Measurements from ENCODE around the gene NLRP5.

Gene NLRP5

DNA sequence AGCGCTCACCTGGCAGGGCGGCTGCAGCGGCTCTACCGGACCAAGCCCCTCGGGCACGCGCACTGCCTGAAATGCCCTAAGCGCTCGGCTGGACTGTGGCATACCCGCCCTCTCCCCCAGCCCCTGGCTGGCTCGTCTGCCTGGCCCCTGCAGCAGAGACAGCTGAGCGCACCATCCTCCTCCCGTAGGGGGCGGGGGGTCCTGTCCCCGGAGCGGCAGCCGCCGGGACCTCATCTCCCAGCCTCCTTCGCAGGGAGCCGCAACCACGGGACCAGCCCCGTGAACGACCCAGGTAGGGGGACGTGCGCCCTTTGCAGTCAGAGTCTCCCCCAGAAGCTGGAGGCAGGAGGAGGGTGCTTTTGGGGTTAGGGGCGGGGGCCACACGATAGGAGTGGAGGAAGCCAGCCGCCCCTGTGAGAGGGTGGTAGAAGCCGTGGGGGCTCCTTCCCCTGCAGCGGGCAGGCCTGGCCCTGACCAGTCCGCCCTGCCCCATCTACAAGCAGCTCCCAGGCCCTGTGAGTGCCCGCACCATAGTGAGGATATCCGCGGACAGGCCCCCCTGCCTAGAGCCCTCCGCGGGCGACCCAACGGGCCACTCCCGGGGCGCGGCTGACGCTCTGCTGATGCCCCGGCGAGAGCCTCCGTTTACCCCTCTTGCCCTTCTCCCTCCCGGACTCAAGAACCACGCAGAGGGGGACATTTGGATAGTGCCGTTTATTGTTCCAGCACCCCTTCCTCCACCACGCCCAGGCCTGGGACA lies 100.3 kb downstream of the NLRP5 start:
- no peak for DNase-seq (ENCODE audit: low read depth in 1 of 2, low spot score in 1 of 2)
- H3K27ac ChIP-seq (replicated peaks), result no peak overlapping the region
- no peak overlapping the region for H3K4me3 ChIP-seq (replicated peaks; ENCODE audit: insufficient read depth, low read length)
- no peaks in the 10 kb centered on the region for H3K27me3 ChIP-seq (ENCODE audit: insufficient read depth, poor library complexity, severe bottlenecking)
- TF ChIP-seq, protein P1, sequence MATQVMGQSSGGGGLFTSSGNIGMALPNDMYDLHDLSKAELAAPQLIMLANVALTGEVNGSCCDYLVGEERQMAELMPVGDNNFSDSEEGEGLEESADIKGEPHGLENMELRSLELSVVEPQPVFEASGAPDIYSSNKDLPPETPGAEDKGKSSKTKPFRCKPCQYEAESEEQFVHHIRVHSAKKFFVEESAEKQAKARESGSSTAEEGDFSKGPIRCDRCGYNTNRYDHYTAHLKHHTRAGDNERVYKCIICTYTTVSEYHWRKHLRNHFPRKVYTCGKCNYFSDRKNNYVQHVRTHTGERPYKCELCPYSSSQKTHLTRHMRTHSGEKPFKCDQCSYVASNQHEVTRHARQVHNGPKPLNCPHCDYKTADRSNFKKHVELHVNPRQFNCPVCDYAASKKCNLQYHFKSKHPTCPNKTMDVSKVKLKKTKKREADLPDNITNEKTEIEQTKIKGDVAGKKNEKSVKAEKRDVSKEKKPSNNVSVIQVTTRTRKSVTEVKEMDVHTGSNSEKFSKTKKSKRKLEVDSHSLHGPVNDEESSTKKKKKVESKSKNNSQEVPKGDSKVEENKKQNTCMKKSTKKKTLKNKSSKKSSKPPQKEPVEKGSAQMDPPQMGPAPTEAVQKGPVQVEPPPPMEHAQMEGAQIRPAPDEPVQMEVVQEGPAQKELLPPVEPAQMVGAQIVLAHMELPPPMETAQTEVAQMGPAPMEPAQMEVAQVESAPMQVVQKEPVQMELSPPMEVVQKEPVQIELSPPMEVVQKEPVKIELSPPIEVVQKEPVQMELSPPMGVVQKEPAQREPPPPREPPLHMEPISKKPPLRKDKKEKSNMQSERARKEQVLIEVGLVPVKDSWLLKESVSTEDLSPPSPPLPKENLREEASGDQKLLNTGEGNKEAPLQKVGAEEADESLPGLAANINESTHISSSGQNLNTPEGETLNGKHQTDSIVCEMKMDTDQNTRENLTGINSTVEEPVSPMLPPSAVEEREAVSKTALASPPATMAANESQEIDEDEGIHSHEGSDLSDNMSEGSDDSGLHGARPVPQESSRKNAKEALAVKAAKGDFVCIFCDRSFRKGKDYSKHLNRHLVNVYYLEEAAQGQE (IDR thresholded peaks at IDR 0.05; ENCODE audit: insufficient replicate concordance, low read depth), result no peak
- no peak for TF ChIP-seq POLR2AphosphoS5 (IDR thresholded peaks at IDR 0.05; ENCODE audit: low read depth)
- TF ChIP-seq, protein P2, sequence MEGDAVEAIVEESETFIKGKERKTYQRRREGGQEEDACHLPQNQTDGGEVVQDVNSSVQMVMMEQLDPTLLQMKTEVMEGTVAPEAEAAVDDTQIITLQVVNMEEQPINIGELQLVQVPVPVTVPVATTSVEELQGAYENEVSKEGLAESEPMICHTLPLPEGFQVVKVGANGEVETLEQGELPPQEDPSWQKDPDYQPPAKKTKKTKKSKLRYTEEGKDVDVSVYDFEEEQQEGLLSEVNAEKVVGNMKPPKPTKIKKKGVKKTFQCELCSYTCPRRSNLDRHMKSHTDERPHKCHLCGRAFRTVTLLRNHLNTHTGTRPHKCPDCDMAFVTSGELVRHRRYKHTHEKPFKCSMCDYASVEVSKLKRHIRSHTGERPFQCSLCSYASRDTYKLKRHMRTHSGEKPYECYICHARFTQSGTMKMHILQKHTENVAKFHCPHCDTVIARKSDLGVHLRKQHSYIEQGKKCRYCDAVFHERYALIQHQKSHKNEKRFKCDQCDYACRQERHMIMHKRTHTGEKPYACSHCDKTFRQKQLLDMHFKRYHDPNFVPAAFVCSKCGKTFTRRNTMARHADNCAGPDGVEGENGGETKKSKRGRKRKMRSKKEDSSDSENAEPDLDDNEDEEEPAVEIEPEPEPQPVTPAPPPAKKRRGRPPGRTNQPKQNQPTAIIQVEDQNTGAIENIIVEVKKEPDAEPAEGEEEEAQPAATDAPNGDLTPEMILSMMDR (IDR thresholded peaks at IDR 0.05; ENCODE audit: insufficient read depth, low read length), result no peak
- no peak for TF ChIP-seq GABPA (IDR thresholded peaks at IDR 0.05; ENCODE audit: low read depth)
- TF ChIP-seq SPI1 (IDR thresholded peaks at IDR 0.05; ENCODE audit: borderline replicate concordance, low read depth), result no peak

DNA sequence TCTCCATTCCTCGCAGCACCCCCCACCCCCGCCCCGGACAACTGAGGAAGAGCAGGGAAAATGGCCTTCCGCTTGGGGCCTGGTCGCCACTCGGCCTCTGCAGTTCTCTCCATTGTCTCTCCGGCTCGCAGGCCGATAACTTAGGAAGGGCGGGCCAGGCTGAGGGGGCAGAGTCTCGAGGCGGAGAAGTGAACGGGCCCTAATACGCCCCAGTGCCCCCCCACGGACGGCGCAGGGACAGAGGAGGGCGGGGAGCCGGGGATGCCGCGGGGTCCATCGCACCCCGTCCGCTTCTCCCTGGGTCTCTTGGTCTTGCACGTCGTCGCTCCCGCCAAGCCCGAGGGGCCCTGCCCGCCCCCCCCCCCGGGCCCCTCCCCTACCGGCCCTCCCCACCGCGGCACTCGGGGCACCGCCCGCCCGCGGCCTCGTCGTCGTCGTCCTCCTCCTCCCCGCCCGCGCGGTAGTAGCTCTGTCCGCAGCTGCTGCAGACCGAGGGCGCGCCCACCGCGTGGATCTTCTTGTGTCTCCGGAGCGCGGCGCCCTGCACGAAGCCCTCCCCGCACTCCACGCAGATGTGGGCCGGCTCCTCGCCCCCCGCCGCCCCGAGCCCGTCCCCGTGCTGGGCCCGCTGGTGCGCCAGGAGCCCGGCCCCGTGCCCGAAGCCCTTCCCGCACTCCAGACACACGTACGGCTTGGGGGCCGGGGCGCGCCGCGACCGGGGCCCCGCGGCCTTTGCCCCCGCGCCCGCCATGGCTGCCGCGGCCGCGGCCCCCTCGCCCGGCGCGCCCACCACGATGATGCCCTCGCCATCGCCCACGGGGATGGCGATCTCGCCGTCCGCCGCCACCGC lies 101.3 kb downstream of the NLRP5 start:
- DNase-seq (ENCODE audit: low read depth in 1 of 2, low spot score in 1 of 2), result no peak
- no peak overlapping the region for H3K4me3 ChIP-seq (replicated peaks; ENCODE audit: insufficient read depth, low read length)
- TF ChIP-seq, protein P1 (IDR thresholded peaks at IDR 0.05; ENCODE audit: insufficient replicate concordance, low read depth), result no peak
- TF ChIP-seq, protein P2 (IDR thresholded peaks at IDR 0.05; ENCODE audit: insufficient read depth, low read length), result no peak
- TF ChIP-seq GABPA (IDR thresholded peaks at IDR 0.05; ENCODE audit: low read depth) (no peak), POLR2AphosphoS5 (IDR thresholded peaks at IDR 0.05; ENCODE audit: low read depth) (no peak), SPI1 (IDR thresholded peaks at IDR 0.05; ENCODE audit: borderline replicate concordance, low read depth) (no peak)
- H3K27me3 ChIP-seq (ENCODE audit: insufficient read depth, poor library complexity, severe bottlenecking), result no peaks in the 10 kb centered on the region
- no peak overlapping the region for H3K27ac ChIP-seq (replicated peaks)

DNA sequence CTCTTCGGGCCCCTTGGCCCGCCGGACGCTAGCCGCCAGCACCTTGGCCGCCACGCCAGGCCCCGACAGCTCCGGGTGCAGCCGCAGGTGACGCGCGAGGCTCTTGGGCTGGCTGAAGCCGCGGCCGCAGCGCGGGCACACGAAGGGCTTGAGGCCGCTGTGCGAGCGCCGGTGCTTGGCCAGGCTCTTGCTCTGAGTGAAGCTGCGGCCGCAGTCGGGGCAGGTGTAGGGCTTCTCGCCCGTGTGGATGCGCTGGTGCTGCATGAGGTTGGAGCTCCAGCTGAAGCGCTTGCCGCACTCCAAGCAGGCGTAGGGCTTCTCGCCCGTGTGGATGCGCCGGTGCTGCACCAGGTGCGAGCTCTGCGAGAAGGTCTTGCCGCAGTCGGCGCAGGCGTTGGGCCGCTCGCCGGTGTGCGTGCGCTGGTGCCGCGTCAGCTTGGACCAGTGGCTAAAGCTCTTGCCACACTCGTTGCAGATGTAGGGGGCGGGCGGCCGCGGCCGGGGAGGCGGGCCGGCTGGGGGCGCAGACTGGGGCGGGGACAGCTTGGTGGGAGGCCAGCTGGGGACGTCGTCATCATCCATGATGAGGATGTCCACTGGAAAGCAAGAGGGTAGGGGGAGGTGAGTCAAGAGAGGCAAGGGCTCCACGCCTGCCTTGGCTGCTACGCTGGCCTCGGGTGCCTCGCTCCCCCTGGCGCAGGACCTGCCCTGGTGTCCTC lies 102.1 kb downstream of the NLRP5 start:
- H3K27me3 ChIP-seq (ENCODE audit: insufficient read depth, poor library complexity, severe bottlenecking), result no peaks in the 10 kb centered on the region
- TF ChIP-seq GABPA (IDR thresholded peaks at IDR 0.05; ENCODE audit: low read depth) (no peak), POLR2AphosphoS5 (IDR thresholded peaks at IDR 0.05; ENCODE audit: low read depth) (no peak), SPI1 (IDR thresholded peaks at IDR 0.05; ENCODE audit: borderline replicate concordance, low read depth) (no peak)
- TF ChIP-seq, protein P1 (IDR thresholded peaks at IDR 0.05; ENCODE audit: insufficient replicate concordance, low read depth), result no peak
- TF ChIP-seq, protein P2 (IDR thresholded peaks at IDR 0.05; ENCODE audit: insufficient read depth, low read length), result no peak
- H3K4me3 ChIP-seq (replicated peaks; ENCODE audit: insufficient read depth, low read length), result no peak overlapping the region
- no peak for DNase-seq (ENCODE audit: low read depth in 1 of 2, low spot score in 1 of 2)
- no peak overlapping the region for H3K27ac ChIP-seq (replicated peaks)
